K562 (cell line): ENCODE measurements around the gene ZNF292. TPM values are rescaled to one million over a fixed set of nuclear protein-coding genes. Genes with fewer than 3 reads are reported as not detected.
A peak's percentile ranks its signal among the peaks of the same experiment; 100 is the strongest.

Source experiments
- BCOR ChIP-seq: fragments of 450-650 bp; IDR thresholded peaks from 2 replicates; pipeline ENCODE4 v1.6.1; 2016
- BMI1 ChIP-seq: fragments of 150-350 bp; IDR thresholded peaks from 2 replicates; pipeline ENCODE4 v1.6.1; 2014; ENCODE audit warnings: low read length
- HES1 ChIP-seq: fragments of 450-650 bp; IDR thresholded peaks from 2 replicates; pipeline ENCODE4 v1.6.1; 2016; ENCODE audit warnings: low read depth, mild to moderate bottlenecking, moderate library complexity
- MEF2D ChIP-seq: conservative IDR thresholded peaks from 2 replicates; pipeline ENCODE4 v1.6.1; 2016; ENCODE audit warnings: low read depth, missing genetic modification characterization, missing compliant biosample characterization
- MYBL2 ChIP-seq, 2 experiments: fragments of 450-650 bp in 1 of 2; sonication (generic) in 1 of 2; formaldehyde crosslinking in 1 of 2; IDR thresholded peaks; 2 replicates each; pipeline versions ENCODE4 v1.6.1 to v1.8.1; 2017 to 2022; ENCODE audit warnings: borderline replicate concordance in 1 of 2, inconsistent platforms in 1 of 2, low read depth in 1 of 2, mild to moderate bottlenecking in 1 of 2, missing genetic modification reagents in 1 of 2, moderate library complexity in 1 of 2
- MYC ChIP-seq, 2 experiments: fragments of 250-450 bp in 1 of 2; sonication (Bioruptor Pico) in 1 of 2; IDR thresholded peaks; 2 replicates each; pipeline versions ENCODE4 v1.5.1 to v1.6.1; 2012 to 2021; ENCODE audit warnings: low read depth in 2 of 2, borderline replicate concordance in 1 of 2, improper control_type of control experiment in 1 of 2, low read length in 1 of 2, mild to moderate bottlenecking in 1 of 2, moderate library complexity in 1 of 2
- NBN ChIP-seq: fragments of 450-650 bp; IDR thresholded peaks from 2 replicates; pipeline ENCODE4 v1.6.1; 2016; ENCODE audit warnings: low read depth, mild to moderate bottlenecking
- NCOA4 ChIP-seq: fragments of 450-650 bp; IDR thresholded peaks from 2 replicates; pipeline ENCODE4 v1.6.1; 2018; ENCODE audit warnings: mild to moderate bottlenecking; ENCODE audit not compliant: partially characterized antibody
- NFIX ChIP-seq: fragments of 250-450 bp; sonication (Bioruptor Pico); IDR thresholded peaks from 2 replicates; pipeline ENCODE4 v1.4.0; 2020; ENCODE audit warnings: low read depth, mild to moderate bottlenecking, moderate library complexity
- PBX2 ChIP-seq, 2 experiments: IDR thresholded peaks in 1 of 2; conservative IDR thresholded peaks in 1 of 2; 2 replicates each; pipeline ENCODE4 v1.6.1; 2016; ENCODE audit warnings: low read depth in 2 of 2, mild to moderate bottlenecking in 1 of 2, missing compliant biosample characterization in 1 of 2, missing genetic modification characterization in 1 of 2, moderate library complexity in 1 of 2
- POLR3A ChIP-seq: IDR thresholded peaks from 2 replicates; pipeline ENCODE4 v1.6.1; 2011; ENCODE audit warnings: borderline replicate concordance, mild to moderate bottlenecking, moderate library complexity; ENCODE audit not compliant: insufficient read length, insufficient read depth; ENCODE audit errors: extremely low read depth
- SMARCC2 ChIP-seq: fragments of 450-650 bp; IDR thresholded peaks from 2 replicates; pipeline ENCODE4 v1.6.1; 2017; ENCODE audit warnings: antibody characterized with exemption, moderate library complexity, mild to moderate bottlenecking, low read depth
- SNAPC5 ChIP-seq: fragments of 250-450 bp; sonication (Bioruptor Pico); IDR thresholded peaks from 2 replicates; pipeline ENCODE4 v1.8.0; 2021; ENCODE audit warnings: moderate library complexity, mild to moderate bottlenecking, inconsistent platforms
- TAF15 ChIP-seq: fragments of 200-400 bp; formaldehyde crosslinking; IDR thresholded peaks from 2 replicates; pipeline ENCODE4 v1.6.1; 2017; ENCODE audit warnings: mild to moderate bottlenecking, low read depth, low read length, moderate library complexity
- YBX1 ChIP-seq: fragments of 450-650 bp; IDR thresholded peaks from 2 replicates; pipeline ENCODE4 v1.7.1; 2016; ENCODE audit warnings: mild to moderate bottlenecking
- ZBED1 ChIP-seq: IDR thresholded peaks from 2 replicates; pipeline ENCODE4 v1.6.1; 2014
- ZNF23 ChIP-seq: fragments of 250-450 bp; sonication (Bioruptor Pico); IDR thresholded peaks from 2 replicates; pipeline ENCODE4 v1.4.0; 2020; ENCODE audit warnings: mild to moderate bottlenecking
- ZNF695 ChIP-seq: fragments of 450-650 bp; formaldehyde crosslinking; IDR thresholded peaks from 2 replicates; pipeline ENCODE4 v1.4.0; 2020; ENCODE audit warnings: mild to moderate bottlenecking, moderate library complexity
- polyA plus RNA-seq, 8 experiments: library from polyadenylated mRNA; depleted of rRNA in 4 of 8; stranded (reverse) in 5 of 8; unstranded in 3 of 8; fragments of >200 nt; fragmentation: Nextera tagmentation in 2 of 8; fragmentation: Illumina TruSeq in 1 of 8; extraction: Ambion mirVana in 2 of 8; extraction: Trizol in 1 of 8; gene quantifications; 2 replicates each; pipeline versions ENCODE4 v1.2.1 to v1.2.3, GENCODE V29; 2011 to 2014; ENCODE audit warnings: inconsistent platforms in 1 of 8, missing spikeins in 1 of 8
- total RNA-seq, 7 experiments: library from RNA; depleted of rRNA in 6 of 7; stranded (reverse); fragments of >200 nt in 6 of 7; fragmentation: Illumina TruSeq in 2 of 7; extraction: Trizol in 2 of 7; gene quantifications; 2 replicates each; pipeline versions ENCODE4 v1.2.1 to v1.2.3, GENCODE V29; 2011 to 2021; ENCODE audit warnings: low replicate concordance in 1 of 7
- TF ChIP-seq, protein P1 (sequence below), 2 experiments: fragments of 450-650 bp in 1 of 2; IDR thresholded peaks; 2 replicates each; pipeline ENCODE4 v1.6.1; 2011 to 2017; ENCODE audit warnings: low read depth in 2 of 2, antibody characterized with exemption in 1 of 2, borderline replicate concordance in 1 of 2, low read length in 1 of 2, mild to moderate bottlenecking in 1 of 2, mixed read lengths in 1 of 2; ENCODE audit not compliant: control insufficient read depth in 1 of 2

Gene ZNF292
- total and polyA plus RNA-seq, 9 of the 15 experiments (the other 6 are each of a cell fraction or from before 2014, with no cell fraction given), result 4.4 to 17.1 (median 12.8) TPM

DNA sequence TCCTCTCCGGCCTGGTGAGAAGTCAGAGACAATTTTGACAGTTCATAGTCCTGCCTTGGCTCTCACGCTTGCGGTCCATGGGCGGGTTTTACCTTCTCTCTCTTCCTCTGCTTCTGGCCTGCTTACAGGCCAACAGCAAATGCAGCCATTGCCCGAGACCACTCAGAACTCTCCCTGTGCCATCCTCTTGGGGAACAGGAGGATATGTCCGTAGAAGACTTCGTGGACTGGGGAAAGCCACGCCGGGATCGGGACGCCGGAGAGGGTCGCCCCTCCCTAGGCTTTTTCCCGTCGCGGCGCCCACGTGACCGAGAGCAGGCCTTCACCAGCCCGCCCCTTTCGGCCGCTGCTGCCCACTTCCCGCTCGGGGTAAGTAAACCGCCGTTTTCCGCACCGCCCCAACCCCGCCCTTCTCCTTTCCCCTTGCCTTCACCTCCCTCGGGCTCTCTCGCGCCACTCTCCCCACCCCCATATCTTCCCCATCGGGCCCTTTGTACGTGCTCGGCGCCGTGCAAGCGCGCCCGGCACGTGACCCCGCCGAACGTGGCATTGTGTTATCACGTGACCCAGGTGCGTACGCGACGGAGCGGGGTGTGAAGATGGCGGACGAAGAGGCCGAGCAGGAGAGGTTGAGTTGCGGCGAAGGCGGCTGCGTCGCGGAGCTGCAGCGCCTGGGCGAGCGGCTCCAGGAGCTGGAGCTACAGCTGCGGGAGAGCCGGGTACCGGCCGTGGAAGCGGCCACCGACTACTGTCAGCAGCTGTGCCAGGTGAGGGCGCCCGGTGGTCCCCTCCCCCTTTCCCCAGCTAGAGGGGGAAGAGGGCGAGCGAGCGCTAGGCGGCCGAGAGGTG is at the start of gene ZNF292 (continued):
- TF ChIP-seq MYC (IDR thresholded peaks at IDR 0.05; ENCODE audit: low read depth, low read length) (peak; percentile 85), MYC (CRISPR knock-in tag; IDR thresholded peaks at IDR 0.05; ENCODE audit: borderline replicate concordance, low read depth) (peak; percentile 75), ZBED1 (no peak), ZNF695 (no peak), YBX1 (no peak), MEF2D (tag) (peak; percentile 46; the same call in 1 of the 2 replicates), BMI1 (no peak), NFIX (no peak), MYBL2 (IDR thresholded peaks at IDR 0.05; ENCODE audit: low read depth) (0 out of 2 replicates have a peak, but pooled peaks have one; percentile 25), MYBL2 (CRISPR knock-in tag; IDR thresholded peaks at IDR 0.05; ENCODE audit: borderline replicate concordance) (no peak), NCOA4 (no peak), SNAPC5 (no peak), BCOR (peak; percentile 91), PBX2 (CRISPR knock-in tag; IDR thresholded peaks at IDR 0.05; ENCODE audit: low read depth) (no peak), PBX2 (tag; conservative IDR thresholded peaks at IDR 0.05; ENCODE audit: low read depth) (no peak), TAF15 (no peak), NBN (peak; percentile 84; the same call in 1 of the 2 replicates), HES1 (peak; percentile 93), ZNF23 (CRISPR knock-in tag) (no peak), POLR3A (no peak), SMARCC2 (no peak)
- TF ChIP-seq, protein P1, sequence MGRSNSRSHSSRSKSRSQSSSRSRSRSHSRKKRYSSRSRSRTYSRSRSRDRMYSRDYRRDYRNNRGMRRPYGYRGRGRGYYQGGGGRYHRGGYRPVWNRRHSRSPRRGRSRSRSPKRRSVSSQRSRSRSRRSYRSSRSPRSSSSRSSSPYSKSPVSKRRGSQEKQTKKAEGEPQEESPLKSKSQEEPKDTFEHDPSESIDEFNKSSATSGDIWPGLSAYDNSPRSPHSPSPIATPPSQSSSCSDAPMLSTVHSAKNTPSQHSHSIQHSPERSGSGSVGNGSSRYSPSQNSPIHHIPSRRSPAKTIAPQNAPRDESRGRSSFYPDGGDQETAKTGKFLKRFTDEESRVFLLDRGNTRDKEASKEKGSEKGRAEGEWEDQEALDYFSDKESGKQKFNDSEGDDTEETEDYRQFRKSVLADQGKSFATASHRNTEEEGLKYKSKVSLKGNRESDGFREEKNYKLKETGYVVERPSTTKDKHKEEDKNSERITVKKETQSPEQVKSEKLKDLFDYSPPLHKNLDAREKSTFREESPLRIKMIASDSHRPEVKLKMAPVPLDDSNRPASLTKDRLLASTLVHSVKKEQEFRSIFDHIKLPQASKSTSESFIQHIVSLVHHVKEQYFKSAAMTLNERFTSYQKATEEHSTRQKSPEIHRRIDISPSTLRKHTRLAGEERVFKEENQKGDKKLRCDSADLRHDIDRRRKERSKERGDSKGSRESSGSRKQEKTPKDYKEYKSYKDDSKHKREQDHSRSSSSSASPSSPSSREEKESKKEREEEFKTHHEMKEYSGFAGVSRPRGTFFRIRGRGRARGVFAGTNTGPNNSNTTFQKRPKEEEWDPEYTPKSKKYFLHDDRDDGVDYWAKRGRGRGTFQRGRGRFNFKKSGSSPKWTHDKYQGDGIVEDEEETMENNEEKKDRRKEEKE (IDR thresholded peaks at IDR 0.05; ENCODE audit: borderline replicate concordance in 1 of 2, control insufficient read depth in 1 of 2, low read depth in 2 of 2, low read length in 1 of 2), result no peak
